H1 (cell line): ENCODE data around the gene TNS1. TPM values are rescaled to one million over a fixed set of nuclear protein-coding genes. Genes with fewer than 3 reads are reported as not detected.
A peak's percentile ranks its signal among the peaks of the same experiment; 100 is the strongest.

Source experiments
- CTCF ChIA-PET: fragments of 300-600 bp; sonication (Branson Sonifier 250); formaldehyde crosslinking; loops from one replicate; lab custom pipeline; 2021; ENCODE audit not compliant: partially characterized antibody; lab: Charles Lee
- POLR2A ChIA-PET: fragments of 300-600 bp; sonication (Branson Sonifier 250); formaldehyde crosslinking; loops from one replicate; lab custom pipeline; 2021; ENCODE audit warnings: inconsistent platforms; ENCODE audit not compliant: partially characterized antibody; lab: Charles Lee
- DNase-seq, 2 experiments: peaks; one replicate each; pipeline versions ENCODE4 v3.0.0 to v3.0.0-alpha.2; 2010 to 2022; ENCODE audit warnings: low spot score in 2 of 2, low read depth in 1 of 2, mixed read lengths in 1 of 2
- FAIRE-seq: peaks from 2 replicates; lab custom pipeline; 2011; peaks lifted over from hg19 to GRCh38; lab: Jason Lieb, UNC
- H2AFZ ChIP-seq: 2 replicates; pipeline ENCODE4 v1.8.1; 2012; ENCODE audit warnings: low read length, inconsistent platforms
- H2AK5ac ChIP-seq: 2 replicates; pipeline ENCODE4 v1.6.1; 2013; ENCODE audit warnings: low read depth, low read length
- H2BK120ac ChIP-seq: replicated peaks from 2 replicates; pipeline ENCODE3; 2013; ENCODE audit warnings: low read depth, low read length, inconsistent platforms
- H2BK12ac ChIP-seq: 2 replicates; pipeline ENCODE4 v1.6.1; 2013; ENCODE audit warnings: low read depth, low read length
- H2BK15ac ChIP-seq: 2 replicates; pipeline ENCODE4 v1.6.1; 2013; ENCODE audit warnings: low read length
- H2BK20ac ChIP-seq: 2 replicates; pipeline ENCODE4 v1.6.1; 2013; ENCODE audit warnings: low read length
- H2BK5ac ChIP-seq: 2 replicates; pipeline ENCODE4 v1.6.1; 2013; ENCODE audit warnings: low read depth, low read length
- H3K14ac ChIP-seq: 2 replicates; pipeline ENCODE4 v1.6.1; 2013; ENCODE audit warnings: inconsistent platforms; ENCODE audit not compliant: insufficient read length
- H3K18ac ChIP-seq: 2 replicates; pipeline ENCODE4 v1.6.1; 2013; ENCODE audit warnings: low read length; ENCODE audit errors: extremely low read depth
- H3K23ac ChIP-seq: 2 replicates; pipeline ENCODE4 v1.6.1; 2013; ENCODE audit warnings: inconsistent platforms; ENCODE audit not compliant: insufficient read length
- H3K23me2 ChIP-seq: 2 replicates; pipeline ENCODE4 v1.6.1; 2013; ENCODE audit warnings: low read depth, low read length
- H3K27ac ChIP-seq: 2 replicates; pipeline ENCODE4 v1.6.1; 2011; ENCODE audit warnings: low read depth, low read length, inconsistent platforms
- H3K27me3 ChIP-seq, 4 experiments: replicated peaks in 1 of 4; 1 replicate in 1 of 4; 2 replicates in 3 of 4; pipeline versions ENCODE4 v1.6.1 to v1.8.1; 2011 to 2013; ENCODE audit warnings: low read length in 3 of 4, mild to moderate bottlenecking in 3 of 4, inconsistent platforms in 2 of 4, mixed read lengths in 2 of 4, moderate library complexity in 1 of 4; ENCODE audit not compliant: control insufficient read depth in 3 of 4, insufficient read depth in 3 of 4; ENCODE audit errors: extremely low read depth in 1 of 4
- H3K36me3 ChIP-seq, 4 experiments: 2 replicates each; pipeline versions ENCODE4 v1.6.1 to v1.8.1; 2011 to 2013; ENCODE audit warnings: mild to moderate bottlenecking in 4 of 4, low read length in 3 of 4, moderate library complexity in 2 of 4, control low read depth in 1 of 4, inconsistent platforms in 1 of 4; ENCODE audit not compliant: insufficient read depth in 4 of 4, control insufficient read depth in 2 of 4
- H3K4ac ChIP-seq: replicated peaks from 2 replicates; pipeline ENCODE3; 2013; ENCODE audit warnings: low read length, low read depth, mixed read lengths, inconsistent platforms; ENCODE audit not compliant: insufficient read length
- H3K4me1 ChIP-seq, 4 experiments: replicated peaks in 1 of 4; 1 replicate in 1 of 4; 2 replicates in 3 of 4; pipeline versions ENCODE4 v1.6.1 to v1.8.1; 2011 to 2013; ENCODE audit warnings: low read length in 3 of 4, inconsistent platforms in 2 of 4, mixed read lengths in 1 of 4; ENCODE audit not compliant: insufficient read depth in 4 of 4, control insufficient read depth in 3 of 4
- H3K4me2 ChIP-seq, 2 experiments: 2 replicates each; pipeline versions ENCODE4 v1.6.1 to v1.8.1; 2011 to 2013; ENCODE audit warnings: low read depth in 2 of 2, low read length in 2 of 2, control low read depth in 1 of 2, inconsistent platforms in 1 of 2, mild to moderate bottlenecking in 1 of 2; ENCODE audit not compliant: insufficient read depth in 1 of 2
- H3K4me3 ChIP-seq, 4 experiments: fragments of 200-600, 300-600 bp in 1 of 4; sonication (generic), shearing (Covaris generic), sonication (Bioruptor Twin) in 1 of 4; 2 replicates each; pipeline versions ENCODE4 v1.5.1 to v1.8.1; 2011 to 2016; ENCODE audit warnings: low read length in 4 of 4, low read depth in 3 of 4, control low read depth in 2 of 4, inconsistent platforms in 2 of 4, mild to moderate bottlenecking in 2 of 4, mixed read lengths in 1 of 4, moderate library complexity in 1 of 4; ENCODE audit not compliant: insufficient read depth in 2 of 4; ENCODE audit errors: extremely low read depth in 1 of 4
- H3K56ac ChIP-seq: replicated peaks from 2 replicates; pipeline ENCODE3; 2013; ENCODE audit warnings: low read depth, mild to moderate bottlenecking, mixed read lengths, low read length, inconsistent platforms; ENCODE audit not compliant: insufficient read length
- H3K79me1 ChIP-seq: 2 replicates; pipeline ENCODE4 v1.6.1; 2013; ENCODE audit warnings: low read depth, low read length, control low read depth
- H3K79me2 ChIP-seq, 2 experiments: 2 replicates each; pipeline versions ENCODE4 v1.6.1 to v1.8.1; 2012 to 2013; ENCODE audit warnings: low read length in 2 of 2, mild to moderate bottlenecking in 2 of 2, inconsistent platforms in 1 of 2; ENCODE audit not compliant: insufficient read depth in 2 of 2, control insufficient read depth in 1 of 2
- H3K9ac ChIP-seq, 4 experiments: replicated peaks in 1 of 4; 1 replicate in 1 of 4; 2 replicates in 3 of 4; pipeline versions ENCODE4 v1.6.1 to v1.8.1; 2011 to 2013; ENCODE audit warnings: low read depth in 3 of 4, low read length in 3 of 4, control low read depth in 2 of 4, mild to moderate bottlenecking in 2 of 4, moderate library complexity in 2 of 4, inconsistent platforms in 1 of 4; ENCODE audit errors: extremely low read depth in 1 of 4
- H3K9me3 ChIP-seq, 2 experiments: 2 replicates each; pipeline versions ENCODE4 v1.6.1 to v1.8.1; 2012 to 2013; ENCODE audit warnings: mild to moderate bottlenecking in 2 of 2, moderate library complexity in 2 of 2, control low read depth in 1 of 2, inconsistent platforms in 1 of 2, low read depth in 1 of 2, low read length in 1 of 2, mixed read lengths in 1 of 2; ENCODE audit not compliant: insufficient read depth in 2 of 2
- H4K20me1 ChIP-seq, 2 experiments: replicated peaks in 1 of 2; 2 replicates each; pipeline versions ENCODE3 to v1.8.1; 2011 to 2013; ENCODE audit warnings: inconsistent platforms in 2 of 2, low read length in 2 of 2, mild to moderate bottlenecking in 1 of 2; ENCODE audit not compliant: insufficient read depth in 2 of 2, control insufficient read depth in 1 of 2
- H4K5ac ChIP-seq: 2 replicates; pipeline ENCODE4 v1.6.1; 2013; ENCODE audit warnings: low read length, low read depth, mixed read lengths, inconsistent platforms; ENCODE audit not compliant: insufficient read length
- H4K8ac ChIP-seq: 2 replicates; pipeline ENCODE4 v1.8.0; 2013; ENCODE audit warnings: mild to moderate bottlenecking, moderate library complexity, low read length, inconsistent platforms; ENCODE audit not compliant: insufficient read depth; ENCODE audit errors: extremely low read depth
- H4K91ac ChIP-seq: replicated peaks from 2 replicates; pipeline ENCODE3; 2013; ENCODE audit warnings: low read length, mixed read lengths, inconsistent platforms; ENCODE audit not compliant: insufficient read length
- BACH1 ChIP-seq: IDR thresholded peaks from 2 replicates; pipeline ENCODE4 v1.6.1; 2012; ENCODE audit warnings: low read length, improper control_type of control experiment
- CBX5 ChIP-seq: fragments of 300-800, 300-1000 bp; sonication (generic); IDR thresholded peaks from 2 replicates; pipeline ENCODE4 v1.7.1; 2016; ENCODE audit warnings: antibody characterized with exemption, low read length, low read depth
- CEBPB ChIP-seq: IDR thresholded peaks from 2 replicates; pipeline ENCODE4 v1.6.1; 2012; ENCODE audit warnings: low read depth, low read length
- EP300 ChIP-seq, 2 experiments: IDR thresholded peaks; 1 replicate in 1 of 2; 2 replicates in 1 of 2; pipeline ENCODE4 v1.6.1; 2011 to 2012; ENCODE audit warnings: low read depth in 2 of 2, low read length in 2 of 2, mild to moderate bottlenecking in 2 of 2, borderline replicate concordance in 1 of 2, inconsistent platforms in 1 of 2, moderate library complexity in 1 of 2
- JUND ChIP-seq: IDR thresholded peaks from 2 replicates; pipeline ENCODE4 v1.6.1; 2011; ENCODE audit warnings: mild to moderate bottlenecking, improper control_type of control experiment, low read length
- RXRA ChIP-seq: IDR thresholded peaks from 2 replicates; pipeline ENCODE4 v1.6.1; 2011; ENCODE audit warnings: low read depth, mild to moderate bottlenecking, low read length, moderate library complexity; ENCODE audit not compliant: insufficient read depth
- SIN3A ChIP-seq, 2 experiments: IDR thresholded peaks in 1 of 2; conservative IDR thresholded peaks in 1 of 2; 2 replicates each; pipeline ENCODE4 v1.6.1; 2011 to 2012; ENCODE audit warnings: low read length in 2 of 2, improper control_type of control experiment in 1 of 2, low read depth in 1 of 2, mild to moderate bottlenecking in 1 of 2
- SP1 ChIP-seq: IDR thresholded peaks from 2 replicates; pipeline ENCODE4 v1.6.1; 2011; ENCODE audit warnings: low read depth, low read length
- SP4 ChIP-seq: IDR thresholded peaks from 2 replicates; pipeline ENCODE4 v1.6.1; 2012; ENCODE audit warnings: low read length, inconsistent platforms
- SUZ12 ChIP-seq: fragments of 200-600 bp; sonication (generic); IDR thresholded peaks from 2 replicates; pipeline ENCODE4 v1.6.1; 2012; ENCODE audit warnings: mild to moderate bottlenecking, inconsistent platforms, low read length, moderate library complexity, mixed read lengths
- TAF1 ChIP-seq: IDR thresholded peaks from 2 replicates; pipeline ENCODE4 v1.6.1; 2011; ENCODE audit warnings: mild to moderate bottlenecking, low read depth, low read length
- TCF12 ChIP-seq: IDR thresholded peaks from 2 replicates; pipeline ENCODE4 v1.6.1; 2011; ENCODE audit warnings: low read depth, mild to moderate bottlenecking, low read length
- YY1 ChIP-seq: IDR thresholded peaks from 2 replicates; pipeline ENCODE4 v1.6.1; 2011; ENCODE audit warnings: low read depth, mild to moderate bottlenecking, low read length
- WGBS, 2 experiments: shearing (Covaris generic) in 1 of 2; methylation state at CpG; one replicate each; pipeline versions ENCODE4 v1.1.6 to v1.1.7; 2013 to 2015; ENCODE audit warnings: low lambda C conversion rate in 2 of 2, mixed read lengths in 2 of 2, inconsistent platforms in 1 of 2, low coverage in 1 of 2, missing lambda C conversion rate in 1 of 2; ENCODE audit not compliant: insufficient replicate concordance in 2 of 2, insufficient coverage in 1 of 2, insufficient read length in 1 of 2; ENCODE audit errors: extremely low coverage in 1 of 2, missing lambda C conversion rate in 1 of 2; 5-methylcytosine and 5-hydroxymethylcytosine counted together
- polyA plus RNA-seq, 7 experiments: library from polyadenylated mRNA; depleted of rRNA in 3 of 7; stranded (reverse) in 5 of 7; unstranded in 2 of 7; fragments of >200 nt in 5 of 7; fragments of 200-250 nt in 2 of 7; gene quantifications; 1 replicate in 5 of 7; 2 replicates in 1 of 7; 4 replicates in 1 of 7; pipeline versions ENCODE4 v1.2.1 to v1.2.3, GENCODE V29; 2011 to 2013; ENCODE audit warnings: missing spikeins in 2 of 7, mixed read lengths in 2 of 7
- total RNA-seq: library from RNA; stranded (reverse); fragmentation: NEBNext Ultra II Directional; extraction: Animal tissue kit (Norgen Biotek cat#: 25700); gene quantifications from 2 replicates; pipeline ENCODE4 v1.2.1, GENCODE V29; 2021

TNS1 gene
- total and polyA plus RNA-seq, 2 of the 8 experiments (the other 6 are each of a cell fraction or from before 2014, with no cell fraction given), result 1.5 to 5.1 TPM

GRCh38 chr2:217981084-217981730 is 21.6 kb downstream of the TNS1 start:
- H3K4me1 ChIP-seq, result peaks cover 3 to 12% (median 7%) of the 10 kb centered on the region in 4 experiments
- H2BK15ac ChIP-seq, result peak overlapping the region; percentile 81; the same call in 1 of the 2 replicates
- H2AK5ac ChIP-seq, result no peak overlapping the region
- no peak overlapping the region for H2BK5ac ChIP-seq
- no peak overlapping the region for H3K56ac ChIP-seq
- no peak overlapping the region for H4K8ac ChIP-seq
- peaks cover 0 to 26% (median 20%) of the 10 kb centered on the region in 4 experiments; a peak in 6 of 7 replicates for H3K27me3 ChIP-seq
- H3K36me3 ChIP-seq, result no peaks in the 10 kb centered on the region
- no peak overlapping the region for H3K4me2 ChIP-seq
- DNase-seq, result no peak
- H3K4ac ChIP-seq, result no peak overlapping the region
- no peak overlapping the region for H3K23ac ChIP-seq
- no peak overlapping the region for H4K5ac ChIP-seq
- CTCF ChIA-PET, result interaction anchor here (0.9 to 22.4 kb wide), 16 partner anchors 8 to 196 kb away, joined by 3 to 480 read pairs (median 4); no protein-coding TSS in a partner anchor
- H2BK12ac ChIP-seq, result peak overlapping the region; percentile 27; the same call in 1 of the 2 replicates
- no peak overlapping the region for H3K14ac ChIP-seq
- no peak overlapping the region for H3K4me3 ChIP-seq
- H4K91ac ChIP-seq, result peak overlapping the region; percentile 57
- no peak overlapping the region for H3K27ac ChIP-seq
- WGBS, 2 experiments, result 90% methylated on average over 5 of the region's 5 CpGs; no CpG with 5 or more reads in 1 of the 2 experiments
- no peak overlapping the region for H3K18ac ChIP-seq
- FAIRE-seq, result no peak
- no peak overlapping the region for H2BK20ac ChIP-seq
- H3K9ac ChIP-seq, result no peak overlapping the region
- H3K23me2 ChIP-seq, result peaks cover 6% of the 10 kb centered on the region; the same call in 1 of the 2 replicates
- peaks cover 0 to 5% of the 10 kb centered on the region in 2 experiments for H4K20me1 ChIP-seq
- POLR2A ChIA-PET, result interaction anchor here (0.6 to 1.6 kb wide), 4 partner anchors 9 to 183 kb away, joined by 3 to 4 read pairs (median 3); no protein-coding TSS in a partner anchor
- no peaks in the 10 kb centered on the region for H3K79me1 ChIP-seq
- no peak overlapping the region for H2AFZ ChIP-seq
- H2BK120ac ChIP-seq, result no peak overlapping the region
- H3K9me3 ChIP-seq, result no peaks in the 10 kb centered on the region
- H3K79me2 ChIP-seq, result no peaks in the 10 kb centered on the region
- TF ChIP-seq TCF12 (no peak), RXRA (no peak), JUND (no peak), BACH1 (no peak), SP1 (no peak), EP300 (IDR thresholded peaks at IDR 0.05; ENCODE audit: borderline replicate concordance in 1 of 2, low read depth in 2 of 2, low read length in 2 of 2) (no peak), YY1 (no peak), SUZ12 (no peak), SIN3A (conservative IDR thresholded peaks at IDR 0.05 in 1 of 2, IDR thresholded peaks at IDR 0.05 in 1 of 2; ENCODE audit: low read depth in 1 of 2, low read length in 2 of 2) (no peak), CEBPB (no peak), CBX5 (no peak), SP4 (no peak), TAF1 (no peak)
